GM18868 (cell line): ENCODE measurements around the gene BCL7B.
"Not testable (repeated sequence)": the region's sequence is repeated elsewhere in the genome, so short reads cannot be mapped to it uniquely, and the experiment has no call there.

Experiments used
- ATAC-seq: cut with Tn5 transposase; IDR thresholded peaks from one replicate; pipeline ENCODE4 v1.9.1; 2021; ENCODE audit warnings: mild to moderate bottlenecking, moderate library complexity; ENCODE audit not compliant: unreplicated experiment

BCL7B gene

DNA sequence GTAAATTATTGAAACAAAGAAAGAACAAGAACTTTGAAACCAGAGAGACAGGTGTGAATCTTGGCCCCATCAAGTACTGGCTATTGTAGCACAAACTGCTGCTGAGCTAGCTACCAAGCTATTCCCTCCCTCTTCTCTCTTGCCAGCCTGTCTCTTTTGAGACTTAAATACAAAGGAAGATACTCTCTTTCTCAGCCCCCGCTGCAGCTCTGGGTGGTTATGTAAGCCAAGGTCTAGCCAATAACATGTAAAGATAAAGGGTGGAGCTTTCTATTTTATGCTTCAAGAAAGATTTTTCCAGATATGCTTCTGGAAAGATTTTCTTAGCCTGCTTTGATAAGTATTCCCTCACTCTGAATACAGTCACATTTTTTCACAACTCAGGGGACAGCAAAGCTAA lies 52.6 kb downstream of the BCL7B start:
- ATAC-seq: no peak

DNA sequence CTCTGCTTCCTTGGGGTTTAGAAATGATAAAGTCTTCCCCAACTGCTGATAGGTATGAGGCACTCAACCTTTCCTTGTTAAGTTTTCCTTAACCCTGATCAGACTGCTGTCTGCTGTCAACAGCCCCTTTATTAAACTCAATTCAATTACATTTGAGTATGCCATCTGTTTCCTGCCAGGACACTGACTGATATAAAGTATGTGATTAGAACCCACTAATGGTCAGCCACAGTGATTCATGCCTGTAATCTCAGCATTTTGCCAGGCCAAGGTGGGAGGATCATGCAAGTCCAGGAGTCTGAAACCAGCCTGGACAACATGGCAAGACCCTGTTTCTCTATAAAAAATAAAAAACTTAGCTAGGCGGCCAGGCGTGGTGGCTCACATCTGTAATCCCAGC lies 53.5 kb downstream of the BCL7B start:
- ATAC-seq: no peak

DNA sequence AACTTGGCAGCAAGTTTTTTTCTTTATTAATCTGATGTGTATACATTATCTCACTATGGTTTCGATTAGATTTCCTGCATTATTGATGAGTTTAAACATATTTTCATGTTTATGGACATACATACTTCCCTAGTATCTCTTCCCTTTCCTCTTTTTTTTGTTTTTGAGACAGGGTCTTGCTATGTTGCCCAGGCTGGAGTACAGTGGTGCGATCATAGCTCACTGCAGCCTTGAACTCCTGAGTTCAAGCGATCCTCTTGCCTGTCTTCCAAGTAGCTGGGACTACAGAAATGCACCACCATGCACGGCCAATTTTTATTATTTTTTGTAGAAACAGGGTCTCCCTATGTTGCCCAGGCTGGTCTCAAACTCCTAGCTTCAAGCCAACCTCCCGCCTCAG lies 54.3 kb downstream of the BCL7B start:
- no peak for ATAC-seq

DNA sequence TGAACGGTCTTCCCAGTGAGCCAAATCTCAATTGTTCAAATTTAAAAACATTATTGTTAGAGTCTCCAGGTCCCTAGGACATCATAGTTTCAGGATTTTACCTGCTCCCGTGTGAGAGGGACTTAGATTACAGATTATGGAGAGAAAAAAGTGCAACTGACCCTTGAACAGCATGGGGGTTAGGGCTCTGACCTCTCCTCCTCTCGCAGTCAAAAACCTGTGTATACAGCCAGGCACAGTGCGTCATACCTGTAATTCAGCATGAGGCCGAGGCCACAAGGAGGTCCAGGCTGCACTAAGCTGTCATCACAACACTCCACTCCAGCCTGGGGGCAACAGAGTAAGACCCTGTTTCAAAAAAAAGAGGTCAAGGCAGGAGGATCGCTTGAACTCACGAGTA lies 60.9 kb downstream of the BCL7B start:
- no peak for ATAC-seq

DNA sequence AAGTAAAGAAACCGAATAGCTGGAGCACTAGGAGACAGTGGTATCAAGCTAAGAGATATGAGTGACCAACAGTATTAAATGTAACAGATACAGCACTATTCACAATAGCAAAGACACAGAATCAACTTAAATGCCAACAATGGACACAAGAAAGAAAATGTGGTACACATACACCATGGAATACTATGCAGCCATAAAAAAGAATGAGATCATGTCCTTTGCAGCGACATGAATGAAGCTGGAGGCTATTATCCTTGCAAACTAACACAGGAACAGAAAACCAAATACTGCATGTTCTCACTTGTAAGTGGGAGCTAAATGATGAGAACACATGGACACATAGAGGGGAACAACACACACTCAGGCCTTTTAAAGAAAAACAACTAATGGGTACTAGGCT lies 62.0 kb downstream of the BCL7B start:
- ATAC-seq: not testable (repeated sequence)

DNA sequence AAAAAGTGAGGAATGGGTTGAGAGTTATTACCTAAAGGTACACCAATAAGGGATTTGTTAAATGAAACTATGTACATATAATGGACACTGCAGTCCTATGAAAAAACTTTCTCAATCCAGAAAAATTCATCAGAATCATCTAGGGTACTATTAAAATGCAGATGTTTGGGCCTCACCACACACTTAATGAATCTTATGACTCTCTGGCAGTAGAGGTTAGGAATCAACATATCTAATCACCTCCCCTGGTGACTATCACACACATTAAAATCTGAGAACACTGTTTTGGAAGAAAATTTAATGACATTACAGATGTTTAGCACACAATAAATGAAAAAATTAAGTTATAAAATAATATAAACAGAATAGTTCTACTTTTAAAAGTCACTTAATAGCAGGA lies 67.5 kb downstream of the BCL7B start:
- no peak for ATAC-seq

DNA sequence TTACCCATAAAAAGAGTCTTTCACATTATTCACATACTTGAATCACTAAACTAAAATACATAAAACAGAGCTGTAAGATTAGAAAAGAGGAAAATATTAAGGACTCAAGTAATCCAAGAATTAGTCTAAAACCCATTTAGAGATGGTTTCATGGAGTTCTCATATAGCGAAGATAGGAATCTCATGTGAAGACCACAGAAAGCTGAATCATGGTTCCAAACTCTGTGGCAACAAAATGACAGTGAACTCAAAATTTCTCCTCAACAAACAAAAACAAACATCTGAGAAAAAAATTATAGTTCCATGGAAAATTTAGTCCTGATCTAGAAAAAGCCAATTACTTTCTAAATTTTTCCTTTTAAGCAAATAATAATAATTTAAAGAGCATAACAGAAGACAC lies 70.0 kb downstream of the BCL7B start:
- ATAC-seq: no peak
